Neural cell (in vitro differentiated cells): Measurements from ENCODE around the gene STUB1. TPM values are rescaled to one million over a fixed set of nuclear protein-coding genes. Genes with fewer than 3 reads are reported as not detected.

Experiments
- H2AFZ ChIP-seq: fragments of 200-600, 300-800 bp; sonication (generic), shearing (Covaris generic); 2 replicates; pipeline ENCODE4 v1.6.0; 2014; ENCODE audit warnings: low read depth, mild to moderate bottlenecking, antibody characterized with exemption, low read length, moderate library complexity
- H3F3A ChIP-seq: fragments of 200-600 bp; shearing (Covaris generic); 2 replicates; pipeline ENCODE4 v1.6.1; 2016; ENCODE audit warnings: mild to moderate bottlenecking, moderate library complexity, mixed read lengths, antibody characterized with exemption, low read length; ENCODE audit not compliant: insufficient read depth, poor library complexity, severe bottlenecking
- H3K27ac ChIP-seq: fragments of 200-600, 300-800 bp; sonication (generic), shearing (Covaris generic); 2 replicates; pipeline ENCODE4 v1.5.1; 2014; ENCODE audit warnings: mild to moderate bottlenecking, low read length, moderate library complexity
- H3K27me3 ChIP-seq: fragments of 300-800, 200-600 bp; sonication (generic), shearing (Covaris generic); 2 replicates; pipeline ENCODE4 v1.6.0; 2014; ENCODE audit warnings: mild to moderate bottlenecking, low read depth, low read length, moderate library complexity; ENCODE audit not compliant: insufficient read depth
- H3K36me3 ChIP-seq: fragments of 300-800, 200-600 bp; sonication (generic), shearing (Covaris generic); 2 replicates; pipeline ENCODE4 v1.5.1; 2014; ENCODE audit warnings: mild to moderate bottlenecking, antibody characterized with exemption, low read length, moderate library complexity; ENCODE audit not compliant: insufficient read depth
- H3K4me2 ChIP-seq: fragments of 300-800, 200-600 bp; sonication (generic), shearing (Covaris generic); 2 replicates; pipeline ENCODE4 v1.6.0; 2014; ENCODE audit warnings: mild to moderate bottlenecking, low read length
- H3K4me3 ChIP-seq: fragments of 300-800, 200-600 bp; sonication (generic), shearing (Covaris generic); 2 replicates; pipeline ENCODE4 v1.5.1; 2014; ENCODE audit warnings: mild to moderate bottlenecking, low read length, moderate library complexity
- H3K79me2 ChIP-seq: fragments of 200-600 bp; shearing (Covaris generic); replicated peaks from 2 replicates; pipeline ENCODE4 v1.6.0; 2014; ENCODE audit warnings: mild to moderate bottlenecking, low read length, moderate library complexity; ENCODE audit not compliant: insufficient read depth
- H3K9ac ChIP-seq: fragments of 300-800, 200-600 bp; sonication (generic), shearing (Covaris generic); 2 replicates; pipeline ENCODE4 v1.6.1; 2016; ENCODE audit warnings: mild to moderate bottlenecking, low read length, mixed read lengths
- H3K9me2 ChIP-seq: fragments of 200-600 bp; shearing (Covaris generic); 2 replicates; pipeline ENCODE4 v1.6.1; 2016; ENCODE audit warnings: mild to moderate bottlenecking, low read length, mixed read lengths; ENCODE audit not compliant: insufficient read depth
- H3K9me3 ChIP-seq: fragments of 200-600, 300-800 bp; sonication (generic), shearing (Covaris generic); 2 replicates; pipeline ENCODE4 v1.6.1; 2016; ENCODE audit warnings: mild to moderate bottlenecking, mixed run types, low read length, moderate library complexity, mixed read lengths
- H4K20me1 ChIP-seq: fragments of 200-600 bp; shearing (Covaris generic); 2 replicates; pipeline ENCODE4 v1.6.1; 2016; ENCODE audit warnings: mild to moderate bottlenecking, mixed run types; ENCODE audit not compliant: insufficient read depth
- EP300 ChIP-seq: fragments of 450-650 bp; conservative IDR thresholded peaks from 2 replicates; pipeline ENCODE4 v1.6.1; 2014; ENCODE audit warnings: antibody characterized with exemption, mild to moderate bottlenecking, moderate library complexity; ENCODE audit not compliant: poor library complexity, severe bottlenecking
- EZH2 ChIP-seq: fragments of 200-600, 300-800 bp; shearing (Covaris generic), sonication (generic); IDR thresholded peaks from 2 replicates; pipeline ENCODE4 v1.6.1; 2014; ENCODE audit warnings: antibody characterized with exemption, low read length, borderline replicate concordance, mild to moderate bottlenecking; ENCODE audit not compliant: insufficient read depth, poor library complexity, severe bottlenecking
- MXI1 ChIP-seq: fragments of 450-650 bp; conservative IDR thresholded peaks from 2 replicates; pipeline ENCODE4 v1.6.1; 2014; ENCODE audit warnings: antibody characterized with exemption, mild to moderate bottlenecking; ENCODE audit not compliant: poor library complexity, severe bottlenecking
- POLR2AphosphoS5 ChIP-seq: IDR thresholded peaks from 2 replicates; pipeline ENCODE4 v1.6.1; 2012
- RAD21 ChIP-seq: fragments of 450-650 bp; conservative IDR thresholded peaks from 2 replicates; pipeline ENCODE4 v1.6.1; 2014; ENCODE audit warnings: antibody characterized with exemption, mild to moderate bottlenecking, moderate library complexity
- SMC3 ChIP-seq: fragments of 450-650 bp; conservative IDR thresholded peaks from 2 replicates; pipeline ENCODE4 v1.6.1; 2014; ENCODE audit warnings: antibody characterized with exemption, mild to moderate bottlenecking, moderate library complexity; ENCODE audit not compliant: poor library complexity
- TAF1 ChIP-seq: IDR thresholded peaks from 2 replicates; pipeline ENCODE4 v1.6.1; 2012; ENCODE audit warnings: low read depth
- polyA plus RNA-seq: library from polyadenylated mRNA; depleted of rRNA; stranded (reverse); fragments of >200 nt; gene quantifications from 2 replicates; pipeline ENCODE4 v1.2.3, GENCODE V29; 2014
- TF ChIP-seq, protein P1 (sequence below): IDR thresholded peaks from 2 replicates; pipeline ENCODE4 v1.6.1; 2012; ENCODE audit warnings: borderline replicate concordance
- TF ChIP-seq, protein P2 (sequence below): fragments of 450-650 bp; IDR thresholded peaks from 2 replicates; pipeline ENCODE4 v1.5.1; 2014; ENCODE audit warnings: antibody characterized with exemption, mild to moderate bottlenecking, moderate library complexity; ENCODE audit not compliant: poor library complexity, severe bottlenecking

Gene STUB1
- polyA plus RNA-seq, 1 donor from 2014 or later: 120 TPM

DNA sequence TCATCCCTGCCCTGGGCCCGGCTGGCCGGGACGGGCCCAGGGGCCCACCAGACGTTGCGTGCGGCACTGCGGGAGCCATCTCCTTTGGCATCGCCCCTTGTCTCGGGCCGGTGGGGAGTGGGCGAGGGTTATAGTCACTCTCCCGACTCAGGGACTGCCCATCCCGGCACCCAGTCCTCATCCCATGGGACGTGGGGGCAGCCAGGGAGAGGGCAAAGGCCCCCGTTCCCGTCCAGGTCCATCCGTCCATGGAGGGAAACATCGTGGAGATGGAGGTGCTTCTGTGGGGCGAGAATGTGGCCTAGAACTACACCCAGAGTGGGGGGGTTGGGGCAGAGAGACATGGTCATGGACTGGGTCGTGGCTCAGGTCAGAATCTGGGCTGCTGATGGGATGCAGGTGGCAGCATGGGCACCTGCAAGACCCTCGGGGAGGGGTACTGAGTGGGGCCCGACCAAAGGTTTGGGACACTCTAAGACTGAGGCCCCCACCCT is 33.5 kb upstream of the STUB1 start:
- Histone ChIP-seq H3K36me3 (no peaks in the 10 kb centered on the region), H3F3A (no peaks in the 10 kb centered on the region), H3K4me3 (no peak overlapping the region), H3K27ac (no peak overlapping the region), H3K27me3 (no peaks in the 10 kb centered on the region), H4K20me1 (no peaks in the 10 kb centered on the region), H3K79me2 (no peaks in the 10 kb centered on the region), H3K9me2 (no peaks in the 10 kb centered on the region), H2AFZ (no peak overlapping the region), H3K9me3 (no peaks in the 10 kb centered on the region), H3K9ac (no peak overlapping the region), H3K4me2 (no peak overlapping the region)
- TF ChIP-seq, protein P1, sequence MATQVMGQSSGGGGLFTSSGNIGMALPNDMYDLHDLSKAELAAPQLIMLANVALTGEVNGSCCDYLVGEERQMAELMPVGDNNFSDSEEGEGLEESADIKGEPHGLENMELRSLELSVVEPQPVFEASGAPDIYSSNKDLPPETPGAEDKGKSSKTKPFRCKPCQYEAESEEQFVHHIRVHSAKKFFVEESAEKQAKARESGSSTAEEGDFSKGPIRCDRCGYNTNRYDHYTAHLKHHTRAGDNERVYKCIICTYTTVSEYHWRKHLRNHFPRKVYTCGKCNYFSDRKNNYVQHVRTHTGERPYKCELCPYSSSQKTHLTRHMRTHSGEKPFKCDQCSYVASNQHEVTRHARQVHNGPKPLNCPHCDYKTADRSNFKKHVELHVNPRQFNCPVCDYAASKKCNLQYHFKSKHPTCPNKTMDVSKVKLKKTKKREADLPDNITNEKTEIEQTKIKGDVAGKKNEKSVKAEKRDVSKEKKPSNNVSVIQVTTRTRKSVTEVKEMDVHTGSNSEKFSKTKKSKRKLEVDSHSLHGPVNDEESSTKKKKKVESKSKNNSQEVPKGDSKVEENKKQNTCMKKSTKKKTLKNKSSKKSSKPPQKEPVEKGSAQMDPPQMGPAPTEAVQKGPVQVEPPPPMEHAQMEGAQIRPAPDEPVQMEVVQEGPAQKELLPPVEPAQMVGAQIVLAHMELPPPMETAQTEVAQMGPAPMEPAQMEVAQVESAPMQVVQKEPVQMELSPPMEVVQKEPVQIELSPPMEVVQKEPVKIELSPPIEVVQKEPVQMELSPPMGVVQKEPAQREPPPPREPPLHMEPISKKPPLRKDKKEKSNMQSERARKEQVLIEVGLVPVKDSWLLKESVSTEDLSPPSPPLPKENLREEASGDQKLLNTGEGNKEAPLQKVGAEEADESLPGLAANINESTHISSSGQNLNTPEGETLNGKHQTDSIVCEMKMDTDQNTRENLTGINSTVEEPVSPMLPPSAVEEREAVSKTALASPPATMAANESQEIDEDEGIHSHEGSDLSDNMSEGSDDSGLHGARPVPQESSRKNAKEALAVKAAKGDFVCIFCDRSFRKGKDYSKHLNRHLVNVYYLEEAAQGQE: no peak
- TF ChIP-seq EZH2: no peak
- TF ChIP-seq POLR2AphosphoS5: no peak
- no peak for TF ChIP-seq SMC3
- TF ChIP-seq MXI1: no peak
- TF ChIP-seq, protein P2, sequence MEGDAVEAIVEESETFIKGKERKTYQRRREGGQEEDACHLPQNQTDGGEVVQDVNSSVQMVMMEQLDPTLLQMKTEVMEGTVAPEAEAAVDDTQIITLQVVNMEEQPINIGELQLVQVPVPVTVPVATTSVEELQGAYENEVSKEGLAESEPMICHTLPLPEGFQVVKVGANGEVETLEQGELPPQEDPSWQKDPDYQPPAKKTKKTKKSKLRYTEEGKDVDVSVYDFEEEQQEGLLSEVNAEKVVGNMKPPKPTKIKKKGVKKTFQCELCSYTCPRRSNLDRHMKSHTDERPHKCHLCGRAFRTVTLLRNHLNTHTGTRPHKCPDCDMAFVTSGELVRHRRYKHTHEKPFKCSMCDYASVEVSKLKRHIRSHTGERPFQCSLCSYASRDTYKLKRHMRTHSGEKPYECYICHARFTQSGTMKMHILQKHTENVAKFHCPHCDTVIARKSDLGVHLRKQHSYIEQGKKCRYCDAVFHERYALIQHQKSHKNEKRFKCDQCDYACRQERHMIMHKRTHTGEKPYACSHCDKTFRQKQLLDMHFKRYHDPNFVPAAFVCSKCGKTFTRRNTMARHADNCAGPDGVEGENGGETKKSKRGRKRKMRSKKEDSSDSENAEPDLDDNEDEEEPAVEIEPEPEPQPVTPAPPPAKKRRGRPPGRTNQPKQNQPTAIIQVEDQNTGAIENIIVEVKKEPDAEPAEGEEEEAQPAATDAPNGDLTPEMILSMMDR: no peak
- TF ChIP-seq RAD21: no peak
- TF ChIP-seq EP300: no peak
- no peak for TF ChIP-seq TAF1

GRCh38 chr16:647173-647902 is 32.9 kb upstream of the STUB1 start:
- no peak overlapping the region for H3K27ac ChIP-seq
- no peaks in the 10 kb centered on the region for H3K9me3 ChIP-seq
- H4K20me1 ChIP-seq: no peaks in the 10 kb centered on the region
- no peak overlapping the region for H3K9ac ChIP-seq
- no peaks in the 10 kb centered on the region for H3K36me3 ChIP-seq
- no peak overlapping the region for H3K4me3 ChIP-seq
- TF ChIP-seq RAD21: no peak
- no peak for TF ChIP-seq POLR2AphosphoS5
- TF ChIP-seq MXI1: no peak
- TF ChIP-seq, protein P1: no peak
- TF ChIP-seq TAF1: no peak
- TF ChIP-seq SMC3: no peak
- TF ChIP-seq, protein P2: no peak
- no peak for TF ChIP-seq EP300
- no peak for TF ChIP-seq EZH2
- no peak overlapping the region for H2AFZ ChIP-seq
- H3K9me2 ChIP-seq: no peaks in the 10 kb centered on the region
- H3F3A ChIP-seq: no peaks in the 10 kb centered on the region
- no peaks in the 10 kb centered on the region for H3K27me3 ChIP-seq
- H3K79me2 ChIP-seq: no peaks in the 10 kb centered on the region
- no peak overlapping the region for H3K4me2 ChIP-seq
